ENCODE data around the gene ERN1. TPM values are rescaled to one million over a fixed set of nuclear protein-coding genes. Genes with fewer than 3 reads are reported as not detected.
A peak's percentile ranks its signal among the peaks of the same experiment; 100 is the strongest.

ERN1 gene
- total RNA-seq, 1 experiment from 2014 or later = 8.0 TPM

GRCh38 chr17:64146418-64147109, 16.6 kb upstream of the ERN1 start:
- H3K27me3 ChIP-seq (replicated peaks; ENCODE audit: insufficient read depth, low read depth, low read length, poor library complexity) = no peaks in the 10 kb centered on the region
- TF ChIP-seq EZH2 (IDR thresholded peaks at IDR 0.05; ENCODE audit: borderline replicate concordance, low read depth, low read length, poor library complexity, severe bottlenecking) = no peak
- TF ChIP-seq CTCF (conservative IDR thresholded peaks at IDR 0.05; ENCODE audit: low read depth, low read length) = no peak
- peak; percentile 62 for DNase-seq (ENCODE audit: low spot score)
- CTCF ChIA-PET = no interaction called here
- no peaks in the 10 kb centered on the region for H3K9me3 ChIP-seq (ENCODE audit: low read depth, low read length, poor library complexity, severe bottlenecking)
- peaks cover 16% of the 10 kb centered on the region for H3K36me3 ChIP-seq (ENCODE audit: insufficient read depth, low read length, poor library complexity, severe bottlenecking)
- H3K4me3 ChIP-seq (ENCODE audit: low read depth, low read length, poor library complexity, severe bottlenecking) = peak overlapping the region; percentile 80
- TSS peak; percentile 71 for BruUV-seq (replicated peaks)
- H3K4me1 ChIP-seq (ENCODE audit: insufficient read depth, low read length, poor library complexity, severe bottlenecking) = peaks cover 4% of the 10 kb centered on the region
- intact Hi-C loops (cut with micrococcal nuclease; ENCODE audit: unreplicated experiment) = loop anchor here (5.0 kb wide), 1 partner anchor 116 kb away; the partner anchor contains the start of gene TEX2
- peak overlapping the region; percentile 94 for H3K27ac ChIP-seq (ENCODE audit: low read depth, low read length, poor library complexity, severe bottlenecking)
- POLR2A ChIA-PET (ENCODE audit: low non-redundant PET) = interaction anchor here (0.6 to 0.7 kb wide), 2 partner anchors 17 to 303 kb away, joined by 3 to 4 read pairs; no protein-coding TSS in a partner anchor

GRCh38 chr17:64145751-64146417, 15.9 kb upstream of the ERN1 start:
- no TSS peak for BruUV-seq (replicated peaks)
- intact Hi-C loops (cut with micrococcal nuclease; ENCODE audit: unreplicated experiment) = loop anchor here (5.0 kb wide), 1 partner anchor 116 kb away; the partner anchor contains the start of gene TEX2
- ChIA-PET POLR2A (ENCODE audit: low non-redundant PET) (interaction anchor here (0.6 to 0.8 kb wide), 10 partner anchors 12 to 1551 kb away, joined by 3 to 7 read pairs (median 4); partner anchors contain the start of gene GNA13), CTCF (interaction anchor here (1.3 kb wide), 1 partner anchor 13 kb away, joined by 6 read pairs; no protein-coding TSS in a partner anchor)
- Histone ChIP-seq H3K27ac (ENCODE audit: low read depth, low read length, poor library complexity, severe bottlenecking) (peak overlapping the region; percentile 94), H3K9me3 (ENCODE audit: low read depth, low read length, poor library complexity, severe bottlenecking) (no peaks in the 10 kb centered on the region), H3K27me3 (replicated peaks; ENCODE audit: insufficient read depth, low read depth, low read length, poor library complexity) (no peaks in the 10 kb centered on the region), H3K4me3 (ENCODE audit: low read depth, low read length, poor library complexity, severe bottlenecking) (peak overlapping the region; percentile 80), H3K36me3 (ENCODE audit: insufficient read depth, low read length, poor library complexity, severe bottlenecking) (peaks cover 16% of the 10 kb centered on the region), H3K4me1 (ENCODE audit: insufficient read depth, low read length, poor library complexity, severe bottlenecking) (peaks cover 4% of the 10 kb centered on the region)
- TF ChIP-seq CTCF (conservative IDR thresholded peaks at IDR 0.05; ENCODE audit: low read depth, low read length) (no peak), EZH2 (IDR thresholded peaks at IDR 0.05; ENCODE audit: borderline replicate concordance, low read depth, low read length, poor library complexity, severe bottlenecking) (no peak)
- DNase-seq (ENCODE audit: low spot score) = peak; percentile 99

GRCh38 chr17:64145375-64145750, 15.4 kb upstream of the ERN1 start:
- H3K4me1 ChIP-seq (ENCODE audit: insufficient read depth, low read length, poor library complexity, severe bottlenecking) = peaks cover 4% of the 10 kb centered on the region
- TF ChIP-seq EZH2 (IDR thresholded peaks at IDR 0.05; ENCODE audit: borderline replicate concordance, low read depth, low read length, poor library complexity, severe bottlenecking) (no peak), CTCF (conservative IDR thresholded peaks at IDR 0.05; ENCODE audit: low read depth, low read length) (no peak)
- ChIA-PET POLR2A (ENCODE audit: low non-redundant PET) (interaction anchor here (0.6 to 0.8 kb wide), 8 partner anchors 12 to 1551 kb away, joined by 3 to 7 read pairs (median 4); partner anchors contain the start of gene GNA13), CTCF (interaction anchor here (1.3 kb wide), 1 partner anchor 12 kb away, joined by 6 read pairs; no protein-coding TSS in a partner anchor)
- intact Hi-C loops (cut with micrococcal nuclease; ENCODE audit: unreplicated experiment) = loop anchor here (5.0 kb wide), 1 partner anchor 117 kb away; the partner anchor contains the start of gene TEX2
- BruUV-seq (replicated peaks) = no TSS peak
- H3K36me3 ChIP-seq (ENCODE audit: insufficient read depth, low read length, poor library complexity, severe bottlenecking) = peaks cover 16% of the 10 kb centered on the region
- no peak for DNase-seq (ENCODE audit: low spot score)
- no peaks in the 10 kb centered on the region for H3K9me3 ChIP-seq (ENCODE audit: low read depth, low read length, poor library complexity, severe bottlenecking)
- peak overlapping the region; percentile 80 for H3K4me3 ChIP-seq (ENCODE audit: low read depth, low read length, poor library complexity, severe bottlenecking)
- peak overlapping the region; percentile 8 for H3K27ac ChIP-seq (ENCODE audit: low read depth, low read length, poor library complexity, severe bottlenecking)
- H3K27me3 ChIP-seq (replicated peaks; ENCODE audit: insufficient read depth, low read depth, low read length, poor library complexity) = no peaks in the 10 kb centered on the region
